Measurements from ENCODE around the gene STRN.
"Not testable (repeated sequence)": the region's sequence is repeated elsewhere in the genome, so short reads cannot be mapped to it uniquely, and the experiment has no call there.

The STRN gene

DNA sequence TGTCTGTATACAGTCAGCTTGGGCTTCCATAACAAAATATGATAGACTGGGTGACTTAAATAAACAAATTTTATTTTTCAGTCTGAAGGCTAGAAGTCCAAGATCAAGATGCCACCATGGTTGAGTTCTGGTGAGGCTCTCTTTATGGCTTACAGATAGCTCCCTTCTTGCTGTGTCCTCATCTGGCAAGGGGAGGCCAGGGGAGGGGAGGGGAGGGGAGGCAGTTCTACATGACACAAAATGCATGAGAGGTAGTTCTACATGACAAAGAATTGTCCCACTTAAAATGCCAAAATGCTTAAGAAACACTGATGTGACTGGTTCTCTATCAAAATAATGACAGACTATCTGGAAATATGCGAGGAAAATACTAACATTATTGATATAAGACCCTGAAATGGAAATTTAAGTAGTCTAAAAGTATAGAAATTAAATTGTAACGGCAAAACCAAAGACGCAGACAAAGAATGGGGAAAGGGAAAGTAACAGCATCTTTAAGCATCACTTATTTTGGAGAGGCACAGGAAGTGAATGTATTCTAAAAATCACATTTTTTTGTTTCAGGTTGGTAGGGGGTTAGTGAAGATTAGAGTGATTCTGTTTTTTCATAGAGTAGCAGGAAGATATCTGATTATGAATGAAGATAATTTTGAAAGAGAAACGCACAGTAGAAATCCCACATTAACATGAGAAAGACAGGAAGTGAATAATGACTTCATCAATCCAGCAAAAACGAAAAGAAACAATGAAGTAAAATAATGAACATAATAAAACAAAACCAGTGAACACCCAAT is 131.4 kb downstream of the STRN start:
- DNase-seq (ENCODE audit: low read depth), result no peak

DNA sequence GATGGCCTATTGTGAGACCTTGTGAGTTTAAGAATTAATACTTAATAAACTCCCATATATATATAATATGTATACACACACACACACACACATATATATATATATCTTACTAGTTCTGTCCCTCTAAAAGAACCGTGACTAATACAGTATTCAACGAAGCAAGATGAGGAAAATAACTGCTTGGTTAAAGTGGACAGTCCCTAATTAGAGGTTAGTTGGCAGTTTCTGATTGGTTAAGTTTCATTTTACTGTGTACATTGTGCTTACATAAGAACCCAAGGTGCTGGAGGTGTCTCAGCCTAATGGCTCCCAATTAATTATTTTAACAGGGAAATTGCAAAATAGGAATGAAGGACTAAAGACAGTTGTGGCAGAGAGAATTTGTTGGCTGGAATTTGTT is 132.1 kb downstream of the STRN start:
- no peak for DNase-seq (ENCODE audit: low read depth)

DNA sequence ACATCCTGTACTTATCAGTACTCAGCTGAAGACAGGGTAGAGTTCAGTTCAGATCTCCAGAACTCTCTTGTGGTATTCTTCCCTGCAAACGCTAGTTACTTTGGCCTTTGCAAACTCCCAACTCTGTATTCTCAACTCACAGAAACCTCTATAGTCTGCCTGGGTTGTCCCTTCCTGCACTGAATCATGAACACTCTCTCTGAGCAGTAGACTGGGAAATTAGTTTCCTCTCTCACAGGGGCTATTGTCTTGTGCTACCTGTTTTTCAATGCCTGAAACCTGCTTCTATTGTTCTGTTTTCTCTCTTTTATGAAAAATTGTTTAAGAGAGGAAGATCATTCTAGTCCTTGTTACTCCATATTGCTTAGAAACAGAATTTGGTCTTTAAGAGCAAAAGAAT is 135.2 kb downstream of the STRN start:
- no peak for DNase-seq (ENCODE audit: low read depth)

DNA sequence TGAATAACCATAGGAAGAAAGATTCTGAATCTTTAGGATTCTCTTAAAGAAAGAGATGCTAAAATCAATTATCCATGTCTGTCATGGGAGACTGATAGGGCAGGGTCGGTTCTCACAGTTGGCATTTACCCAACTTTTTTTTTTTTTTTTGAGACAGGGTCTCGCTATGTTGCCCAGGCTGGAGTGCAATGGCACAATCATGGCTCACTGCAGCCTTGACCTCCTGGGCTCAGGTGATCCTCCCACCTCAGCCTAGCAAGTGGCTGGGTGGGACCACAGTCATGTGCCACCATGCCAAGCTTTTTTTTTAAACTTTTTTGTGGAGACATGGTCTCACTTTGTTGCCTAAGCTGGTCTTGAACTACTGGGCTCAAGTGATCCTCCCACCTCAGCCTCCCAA is 141.7 kb downstream of the STRN start:
- DNase-seq (ENCODE audit: low read depth), result not testable (repeated sequence)

DNA sequence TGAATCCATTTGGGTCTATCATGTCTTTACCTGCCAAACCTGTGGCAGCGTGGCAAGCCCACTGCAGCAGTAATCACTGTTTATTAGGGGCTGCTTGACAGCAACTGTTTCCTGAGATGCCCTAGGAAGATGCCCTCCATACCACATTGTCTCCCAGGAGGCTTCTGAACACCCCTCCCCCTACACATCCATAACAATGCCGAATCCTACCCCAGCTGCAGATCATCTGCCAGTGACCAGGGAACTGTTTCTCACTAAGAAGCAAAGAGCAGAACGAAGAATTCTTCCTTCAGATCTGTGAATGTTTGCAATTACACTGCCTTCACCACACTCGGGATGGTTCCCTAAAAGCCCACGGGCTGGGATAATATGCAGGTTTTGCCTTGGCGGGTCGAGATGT is 142.1 kb downstream of the STRN start:
- no peak for DNase-seq (ENCODE audit: low read depth)

DNA sequence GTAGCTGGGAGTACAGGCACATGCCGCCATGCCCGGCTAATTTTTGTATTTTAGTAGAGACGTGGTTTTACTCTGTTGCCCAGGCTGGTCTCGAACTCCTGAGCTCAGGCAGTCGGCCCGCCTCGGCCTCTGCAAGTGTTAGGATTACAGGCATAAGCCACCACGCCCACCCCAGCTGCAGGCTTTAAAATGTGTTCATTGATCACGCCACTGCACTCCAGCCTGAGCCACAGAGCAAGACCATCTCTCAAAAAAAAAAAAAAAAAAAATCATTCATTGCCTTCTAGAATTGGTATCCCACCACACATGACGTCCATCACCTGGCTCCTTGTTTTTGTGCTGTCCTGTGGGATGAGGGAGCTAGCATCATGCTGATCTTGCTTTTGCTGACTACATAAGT is 142.5 kb downstream of the STRN start:
- DNase-seq (ENCODE audit: low read depth), result no peak

DNA sequence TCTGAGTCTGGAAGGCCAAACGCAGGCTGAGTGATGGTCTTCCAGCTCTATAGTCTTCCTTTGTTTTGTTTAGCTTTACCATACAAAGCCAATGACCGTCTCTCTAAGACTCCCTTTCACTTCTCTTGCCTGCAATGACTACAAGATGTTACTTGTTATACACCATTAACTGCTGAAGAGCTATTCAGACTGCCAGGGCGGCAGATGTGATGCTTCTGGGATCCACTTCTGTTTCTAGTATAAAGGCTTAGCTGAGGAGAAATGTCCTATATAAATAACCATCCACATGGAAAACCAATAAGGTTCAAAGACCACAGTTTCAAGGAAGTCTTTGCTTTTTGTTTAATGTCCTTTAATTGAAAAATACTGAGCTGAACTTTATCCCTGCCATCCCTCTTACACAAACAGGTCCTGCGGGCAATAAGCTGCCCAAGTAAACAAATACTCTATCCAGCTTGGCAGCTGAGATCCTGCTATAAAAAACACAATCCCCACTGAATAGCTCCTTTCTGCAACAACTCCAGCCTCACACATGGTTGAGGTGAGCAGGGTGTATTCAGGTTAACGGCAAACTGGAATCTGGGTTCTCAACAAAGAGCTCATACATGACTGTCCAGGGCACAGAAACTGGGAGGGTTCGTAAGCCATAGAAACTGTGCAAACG is 145.3 kb downstream of the STRN start:
- DNase-seq (ENCODE audit: low read depth), result no peak

DNA sequence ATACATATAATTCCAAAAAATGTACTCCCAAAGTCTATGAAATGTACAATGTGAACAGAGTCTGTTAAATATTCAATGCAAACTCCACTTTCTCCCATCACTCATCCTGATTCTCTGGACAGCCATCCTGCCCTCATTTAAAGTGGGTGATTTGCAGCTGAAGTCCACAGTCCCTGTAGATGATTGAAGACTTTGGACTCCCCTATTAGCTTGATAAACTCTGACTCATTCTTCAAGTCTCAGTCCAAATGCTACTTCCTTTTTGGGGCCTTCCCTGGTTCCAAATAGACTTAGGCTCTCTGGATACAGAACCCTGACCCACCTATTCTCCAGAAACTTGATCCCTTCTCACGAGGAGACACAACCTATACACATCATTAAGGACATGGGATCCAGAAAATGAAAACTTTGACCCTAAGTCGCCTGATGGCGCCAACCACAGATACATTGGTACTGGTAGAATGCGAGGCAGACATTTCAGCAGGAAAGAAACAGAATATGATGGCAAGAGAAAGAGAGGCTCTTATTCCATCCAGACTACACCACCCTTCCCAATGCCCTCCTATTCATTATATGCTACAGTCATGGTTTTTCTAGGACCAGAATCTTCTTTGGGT is 147.1 kb downstream of the STRN start:
- no peak for DNase-seq (ENCODE audit: low read depth)

DNA sequence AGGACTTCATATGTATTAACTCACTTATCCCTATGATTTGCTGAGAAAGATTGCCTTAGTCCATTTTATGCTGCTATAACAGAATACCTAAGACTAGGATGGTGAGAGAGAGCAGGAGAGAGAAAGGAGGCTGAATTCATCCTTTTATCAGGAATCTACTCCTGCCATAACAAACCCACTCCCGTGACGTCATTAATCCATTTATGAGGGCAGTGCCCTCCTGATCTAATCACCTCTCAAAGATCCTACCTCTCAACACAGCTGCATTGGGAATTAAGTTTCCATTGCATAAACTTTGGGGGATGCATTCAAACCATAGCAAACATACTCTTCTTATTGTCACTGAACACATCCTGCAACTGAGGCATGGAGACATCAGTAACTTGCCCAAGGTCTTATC is 147.8 kb downstream of the STRN start:
- DNase-seq (ENCODE audit: low read depth), result no peak

DNA sequence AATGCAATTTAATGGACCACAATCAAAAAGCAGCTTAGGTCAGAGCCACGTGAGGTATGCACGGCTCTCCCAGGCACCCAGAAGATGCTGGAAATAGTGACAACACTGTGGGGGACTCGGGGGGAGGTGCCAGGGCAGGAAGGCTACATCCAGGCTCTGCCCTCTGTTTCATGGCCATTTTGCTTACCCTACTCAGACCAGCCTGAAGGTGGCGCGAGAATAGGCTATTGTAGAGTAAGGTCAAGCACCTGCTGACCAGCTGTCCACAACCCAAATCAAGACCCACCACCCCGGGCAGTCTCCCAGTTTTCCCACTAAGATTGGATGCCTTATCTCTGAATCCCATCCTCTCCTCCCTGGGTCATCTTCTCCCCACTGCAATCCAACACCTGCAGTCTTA is 154.1 kb downstream of the STRN start:
- no peak for DNase-seq (ENCODE audit: low read depth)

DNA sequence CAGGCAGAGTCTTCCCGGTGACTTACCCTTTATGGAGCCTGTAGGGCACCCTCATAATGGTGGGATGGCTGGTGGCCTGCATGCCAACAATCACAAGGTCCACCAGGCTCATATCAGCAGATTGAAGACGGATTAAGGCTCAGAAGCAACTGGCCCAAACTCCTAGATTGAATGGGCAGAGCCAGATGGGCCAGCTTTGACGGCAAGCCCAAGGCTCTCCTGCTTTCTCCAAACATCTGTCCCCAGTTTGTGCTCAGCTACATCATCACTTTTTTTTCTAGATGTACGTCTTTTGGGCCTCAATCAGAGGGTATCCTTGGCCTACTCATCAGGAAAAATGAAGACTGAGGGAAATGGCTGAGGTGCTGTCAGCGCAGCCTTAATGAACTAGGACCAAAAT is 155.3 kb downstream of the STRN start:
- DNase-seq (ENCODE audit: low read depth), result no peak

DNA sequence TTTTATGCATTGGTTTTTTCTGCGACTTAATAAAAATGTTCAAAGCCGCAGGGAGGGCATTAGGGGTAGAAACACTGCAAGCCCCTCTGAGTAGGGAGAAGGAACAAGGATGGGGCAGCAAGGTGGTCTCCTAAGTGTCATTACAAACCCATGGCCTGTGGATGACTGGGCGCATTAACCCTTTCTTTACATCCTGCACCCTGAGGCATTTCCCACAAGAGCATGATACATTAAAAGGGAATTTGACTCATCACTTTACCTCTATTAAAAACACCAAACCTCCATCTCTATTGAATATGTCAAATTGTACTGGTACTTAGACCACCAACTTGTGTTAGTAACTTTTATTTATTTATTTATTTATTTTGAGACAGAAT is 157.3 kb downstream of the STRN start:
- no peak for DNase-seq (ENCODE audit: low read depth)

DNA sequence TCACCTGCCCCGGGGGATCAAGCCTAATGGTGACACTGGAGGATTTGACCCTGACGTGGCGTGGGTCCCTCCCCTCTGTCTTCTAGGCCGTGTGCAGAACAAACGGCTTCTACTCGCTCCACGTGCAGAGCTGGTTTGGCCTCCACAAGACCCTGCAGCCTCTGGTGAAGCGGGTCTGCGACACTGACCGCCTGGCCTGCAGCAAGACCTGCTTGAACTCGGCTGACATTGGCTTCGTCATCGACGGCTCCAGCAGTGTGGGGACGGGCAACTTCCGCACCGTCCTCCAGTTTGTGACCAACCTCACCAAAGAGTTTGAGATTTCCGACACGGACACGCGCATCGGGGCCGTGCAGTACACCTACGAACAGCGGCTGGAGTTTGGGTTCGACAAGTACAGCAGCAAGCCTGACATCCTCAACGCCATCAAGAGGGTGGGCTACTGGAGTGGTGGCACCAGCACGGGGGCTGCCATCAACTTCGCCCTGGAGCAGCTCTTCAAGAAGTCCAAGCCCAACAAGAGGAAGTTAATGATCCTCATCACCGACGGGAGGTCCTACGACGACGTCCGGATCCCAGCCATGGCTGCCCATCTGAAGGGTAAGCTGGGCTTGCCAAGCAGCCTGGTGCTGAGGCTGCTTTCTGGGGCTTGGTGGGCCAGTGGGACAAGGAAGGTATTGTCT is 157.8 kb downstream of the STRN start:
- DNase-seq (ENCODE audit: low read depth), result no peak

DNA sequence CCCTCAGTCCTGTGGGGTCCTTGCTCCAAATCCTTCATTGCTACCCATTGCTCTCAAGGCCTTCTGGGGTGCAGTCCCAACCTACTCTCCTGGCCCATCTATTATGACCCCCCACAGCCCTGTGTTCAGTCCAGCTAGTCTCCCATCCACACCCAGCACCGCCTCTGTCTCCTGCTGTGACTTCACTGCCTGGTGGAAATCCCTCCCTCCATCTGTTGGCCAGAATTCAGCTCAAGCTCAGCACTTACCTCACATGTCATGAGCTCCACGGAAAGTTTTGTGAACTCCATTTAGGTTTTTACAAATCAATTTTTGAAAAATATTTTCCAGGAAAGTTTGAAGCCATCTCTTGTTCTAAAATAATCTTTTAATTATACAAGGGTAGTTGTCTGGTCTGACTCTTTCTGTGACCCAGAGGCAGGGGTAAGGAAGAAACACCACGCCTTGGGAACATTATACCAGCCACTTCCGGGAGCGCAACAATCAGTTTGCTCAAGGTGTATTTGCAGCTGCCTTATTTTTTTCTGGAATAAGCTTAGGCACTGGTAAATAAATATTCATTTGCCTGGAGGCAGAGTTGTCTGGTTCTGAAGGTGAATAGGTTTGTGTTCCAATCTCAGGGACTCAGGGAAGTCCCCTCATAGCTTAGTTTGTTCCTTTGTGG is 159.0 kb downstream of the STRN start:
- no peak for DNase-seq (ENCODE audit: low read depth)

DNA sequence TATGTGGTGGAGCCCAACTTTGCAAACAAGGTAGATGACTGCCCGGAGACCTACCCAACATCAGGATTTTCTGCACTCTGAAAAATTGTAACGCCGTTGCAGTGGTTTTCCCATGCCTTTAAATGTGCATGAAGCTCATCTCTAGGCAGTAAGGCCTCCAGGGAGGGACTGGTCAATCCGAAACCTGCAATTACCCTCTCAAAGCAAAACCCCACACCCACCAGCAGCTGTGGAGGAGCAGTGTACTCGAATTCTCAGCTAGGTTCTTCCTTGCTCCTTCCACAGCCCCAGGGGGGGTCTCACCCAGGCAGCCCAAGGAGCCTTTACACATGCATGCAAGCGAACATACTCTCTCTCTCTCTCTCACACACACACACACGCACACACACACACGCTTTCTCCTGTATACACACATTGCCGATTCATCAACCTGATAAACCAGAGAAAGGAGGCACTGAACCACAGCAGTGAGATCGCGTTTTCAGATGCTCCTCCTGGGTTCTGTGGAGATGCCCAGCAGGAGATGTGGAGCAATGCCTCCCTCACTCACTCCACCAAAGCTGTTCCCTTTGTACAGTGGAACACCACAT is 160.6 kb downstream of the STRN start:
- DNase-seq (ENCODE audit: low read depth), result no peak

DNA sequence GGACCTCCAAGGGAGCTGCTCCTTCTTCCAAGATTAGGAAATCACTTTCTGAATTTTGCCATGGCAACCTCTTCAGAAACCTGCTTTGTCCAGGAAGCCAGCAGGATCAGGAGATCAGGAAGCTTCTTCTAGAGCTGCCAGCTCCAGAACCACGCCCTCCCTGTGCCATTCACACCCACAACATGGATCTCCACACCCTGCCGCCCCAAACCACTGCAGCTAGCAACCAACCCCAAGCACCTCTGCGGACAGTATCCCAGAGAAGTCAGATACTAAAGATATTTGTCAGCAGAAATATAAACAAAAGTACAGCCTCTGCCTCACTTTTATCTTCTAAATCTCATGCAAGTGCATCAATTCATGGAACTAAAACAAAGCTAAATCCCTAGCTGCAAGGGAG is 163.4 kb downstream of the STRN start:
- no peak for DNase-seq (ENCODE audit: low read depth)

DNA sequence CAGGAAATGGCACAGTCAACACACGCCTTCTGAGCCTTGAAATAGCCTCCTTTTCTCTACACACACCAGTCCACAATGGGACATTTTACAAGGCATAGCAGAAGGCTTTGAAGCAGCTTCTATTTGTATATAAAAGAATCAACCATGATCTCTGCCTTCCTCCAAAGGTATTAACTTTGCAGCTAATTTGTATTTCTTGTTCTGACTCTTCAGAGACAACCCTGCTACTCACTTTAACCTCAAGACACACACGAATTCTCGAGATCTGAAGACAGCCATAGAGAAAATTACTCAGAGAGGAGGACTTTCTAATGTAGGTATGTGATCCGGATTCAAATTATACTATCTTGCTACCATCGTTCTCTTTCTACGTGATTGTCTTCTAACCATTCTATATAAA is 165.2 kb downstream of the STRN start:
- no peak for DNase-seq (ENCODE audit: low read depth)

DNA sequence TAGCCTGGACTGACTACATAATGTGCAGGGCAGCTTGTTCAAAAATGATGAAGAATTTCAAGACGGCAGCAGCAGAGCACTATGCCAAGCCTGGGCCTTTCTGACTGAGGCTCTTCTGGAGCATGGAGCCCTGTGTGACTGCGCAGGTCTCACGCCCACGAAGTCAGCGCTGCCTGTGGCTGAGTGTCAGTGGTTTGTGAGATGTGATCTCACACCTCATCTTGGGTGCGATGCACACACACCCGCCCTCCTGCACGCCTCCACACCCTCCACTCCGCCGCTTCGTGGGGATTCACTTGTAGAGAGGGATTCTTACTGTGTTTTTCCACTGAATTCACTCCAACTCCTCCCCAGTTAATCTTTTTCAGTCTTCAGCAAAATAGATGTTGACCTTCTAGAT is 166.0 kb downstream of the STRN start:
- DNase-seq (ENCODE audit: low read depth), result no peak

DNA sequence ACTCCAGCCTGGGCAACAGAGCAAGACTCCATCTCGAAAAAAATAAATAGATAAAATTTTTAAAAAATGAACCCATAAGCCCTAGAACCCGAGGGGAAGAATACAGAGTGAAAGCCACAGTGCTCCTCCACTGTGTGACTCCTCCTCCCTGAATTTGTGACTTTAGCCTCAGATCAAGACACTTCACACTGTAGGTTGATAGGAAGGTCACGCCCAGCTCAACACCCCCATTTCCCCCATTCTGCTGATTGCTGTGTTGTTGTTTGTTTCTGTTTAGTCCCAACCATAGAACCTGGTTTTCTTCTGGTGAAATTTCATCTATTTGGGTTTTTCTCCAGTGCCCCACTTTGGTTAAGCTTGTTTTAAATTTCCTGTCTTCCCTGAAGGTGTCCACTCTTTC is 167.6 kb downstream of the STRN start:
- no peak for DNase-seq (ENCODE audit: low read depth)

DNA sequence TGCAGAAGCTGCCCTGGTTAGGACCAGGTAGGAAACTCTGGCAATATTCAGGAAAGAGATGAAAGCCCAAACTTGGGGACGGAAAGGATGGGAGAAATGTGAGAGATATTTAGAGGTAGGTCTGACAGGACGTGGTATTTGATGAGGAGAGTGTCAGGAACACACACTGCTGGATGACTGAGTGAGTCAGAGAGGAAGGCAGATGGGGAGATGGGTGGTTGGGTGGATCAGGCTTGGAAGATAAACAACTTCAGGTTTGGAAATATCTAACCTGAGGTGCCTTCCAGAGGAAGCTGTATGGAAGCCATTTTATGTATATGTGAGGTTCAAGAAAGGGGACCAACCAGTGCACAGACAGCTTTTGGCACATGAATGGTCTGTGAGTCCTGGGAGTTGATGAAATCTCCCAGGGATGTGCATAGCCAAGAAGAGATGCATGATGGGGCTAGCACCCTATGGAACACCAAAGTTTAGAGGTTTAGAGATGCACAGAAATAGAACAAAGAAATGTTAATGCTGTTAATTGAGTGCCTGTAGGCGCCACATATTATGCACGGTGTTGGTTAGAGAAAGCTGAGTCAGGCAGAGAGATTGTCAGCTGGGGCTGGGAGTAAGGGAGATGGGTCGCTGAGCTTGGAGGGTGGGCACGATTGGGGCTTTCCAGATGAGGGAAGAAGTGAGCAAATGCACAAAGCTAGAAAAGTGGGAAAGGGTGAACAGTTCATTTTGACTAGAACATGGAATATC is 168.8 kb downstream of the STRN start:
- no peak for DNase-seq (ENCODE audit: low read depth)
